ENCODE data around the gene STAT6.

DNA sequence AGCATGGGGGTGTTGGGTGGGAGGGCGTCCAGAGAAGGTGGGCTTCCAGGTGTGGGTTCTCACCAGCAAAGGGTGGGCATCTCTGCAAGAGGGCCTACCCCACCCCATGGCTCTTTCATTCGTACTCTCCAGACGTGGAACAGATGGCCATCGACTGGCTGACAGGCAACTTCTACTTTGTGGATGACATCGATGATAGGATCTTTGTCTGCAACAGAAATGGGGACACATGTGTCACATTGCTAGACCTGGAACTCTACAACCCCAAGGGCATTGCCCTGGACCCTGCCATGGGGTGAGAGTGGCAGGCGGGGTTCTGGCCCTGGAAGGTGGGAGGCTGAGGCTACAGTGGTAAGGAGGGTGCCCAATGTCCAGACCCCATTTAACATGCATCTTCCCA, 42.9 kb upstream of the STAT6 start:
- TF ChIP-seq, protein P1, sequence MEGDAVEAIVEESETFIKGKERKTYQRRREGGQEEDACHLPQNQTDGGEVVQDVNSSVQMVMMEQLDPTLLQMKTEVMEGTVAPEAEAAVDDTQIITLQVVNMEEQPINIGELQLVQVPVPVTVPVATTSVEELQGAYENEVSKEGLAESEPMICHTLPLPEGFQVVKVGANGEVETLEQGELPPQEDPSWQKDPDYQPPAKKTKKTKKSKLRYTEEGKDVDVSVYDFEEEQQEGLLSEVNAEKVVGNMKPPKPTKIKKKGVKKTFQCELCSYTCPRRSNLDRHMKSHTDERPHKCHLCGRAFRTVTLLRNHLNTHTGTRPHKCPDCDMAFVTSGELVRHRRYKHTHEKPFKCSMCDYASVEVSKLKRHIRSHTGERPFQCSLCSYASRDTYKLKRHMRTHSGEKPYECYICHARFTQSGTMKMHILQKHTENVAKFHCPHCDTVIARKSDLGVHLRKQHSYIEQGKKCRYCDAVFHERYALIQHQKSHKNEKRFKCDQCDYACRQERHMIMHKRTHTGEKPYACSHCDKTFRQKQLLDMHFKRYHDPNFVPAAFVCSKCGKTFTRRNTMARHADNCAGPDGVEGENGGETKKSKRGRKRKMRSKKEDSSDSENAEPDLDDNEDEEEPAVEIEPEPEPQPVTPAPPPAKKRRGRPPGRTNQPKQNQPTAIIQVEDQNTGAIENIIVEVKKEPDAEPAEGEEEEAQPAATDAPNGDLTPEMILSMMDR (IDR thresholded peaks at IDR 0.05; ENCODE audit: low read length) = no peak
- no peak for TF ChIP-seq EZH2 (IDR thresholded peaks at IDR 0.05; ENCODE audit: borderline replicate concordance, low read length)
